Ovary (tissue), 1 donor: ENCODE results near the gene SH3GL1.

Source experiments
- EP300 ChIP-seq: sonication (generic); formaldehyde crosslinking; IDR thresholded peaks from one replicate; pipeline ENCODE4 v1.6.1; 2017; ENCODE audit warnings: antibody characterized with exemption
- POLR2A ChIP-seq: fragments of 450-650 bp; IDR thresholded peaks from one replicate; pipeline ENCODE4 v1.6.1; 2017; ENCODE audit warnings: antibody characterized with exemption, mild to moderate bottlenecking, moderate library complexity

DNA sequence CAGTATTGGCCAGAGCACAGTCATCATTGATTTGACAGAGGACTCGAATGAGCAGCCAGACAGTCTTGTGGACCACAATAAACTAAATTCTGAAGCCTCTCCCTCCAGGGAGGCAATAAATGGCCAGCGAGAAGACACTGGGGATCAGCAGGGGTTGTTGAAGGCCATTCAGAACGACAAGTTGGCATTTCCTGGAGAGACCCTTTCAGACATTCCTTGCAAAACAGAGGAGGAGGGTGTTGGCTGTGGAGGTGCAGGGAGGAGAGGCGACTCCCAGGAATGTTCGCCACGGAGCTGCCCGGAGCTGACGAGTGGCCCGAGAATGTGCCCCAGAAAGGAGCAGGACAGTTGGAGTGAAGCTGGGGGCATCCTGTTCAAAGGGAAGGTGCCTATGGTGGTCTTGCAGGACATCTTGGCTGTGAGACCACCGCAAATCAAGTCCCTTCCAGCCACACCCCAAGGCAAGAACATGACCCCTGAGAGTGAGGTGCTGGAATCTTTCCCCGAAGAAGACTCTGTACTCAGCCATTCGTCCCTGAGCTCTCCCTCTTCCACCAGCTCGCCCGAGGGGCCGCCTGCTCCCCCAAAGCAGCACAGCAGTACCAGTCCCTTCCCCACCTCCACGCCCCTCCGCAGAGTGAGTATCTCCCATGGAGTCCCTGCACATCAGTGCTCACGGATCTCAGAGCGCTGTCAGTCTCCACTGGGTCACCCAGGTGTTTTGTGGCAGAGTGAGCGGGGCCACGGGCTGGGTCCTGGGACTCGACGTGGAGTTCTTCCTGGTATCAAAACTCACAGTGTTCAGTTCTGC, 9.0 kb upstream of the SH3GL1 start:
- no peak for TF ChIP-seq EP300
- no peak for TF ChIP-seq POLR2A
